HepG2 (cell line): Measurements from ENCODE around the gene MID1. TPM values are rescaled to one million over a fixed set of nuclear protein-coding genes. Genes with fewer than 3 reads are reported as not detected.

Source experiments
- ATAC-seq: fragments of 200-7000 bp; cut with Tn5 transposase; 3 replicates; pipeline ENCODE4 v1.9.1; 2020; ENCODE audit warnings: mild to moderate bottlenecking, moderate library complexity
- BruUV-seq: library from RNA; stranded (reverse); fragments of 400-500 nt; replicated peaks from 2 replicates; lab custom pipeline; 2021; lab: Mats Ljungman, UMichigan
- CTCF ChIA-PET: fragments of 300-600 bp; formaldehyde crosslinking; extraction: SDS; loops from one replicate; lab custom pipeline; 2021; ENCODE audit warnings: low total read pairs, inconsistent platforms, low intra/inter-chr PET ratio; lab: Yijun Ruan, JAX
- POLR2A ChIA-PET: fragments of 350-600 bp; sonication (Branson Sonifier 250); formaldehyde crosslinking; loops from one replicate; lab custom pipeline; 2020; ENCODE audit warnings: antibody characterized with exemption, inconsistent platforms; lab: Yijun Ruan, JAX
- DNase-seq: peaks from one replicate; pipeline ENCODE4 v3.0.0-alpha.2; 2015; ENCODE audit warnings: low spot score
- FAIRE-seq: peaks from 3 replicates; lab custom pipeline; 2011; peaks lifted over from hg19 to GRCh38; lab: Jason Lieb, UNC
- H2AFZ ChIP-seq: one replicate; pipeline ENCODE4 v1.6.1; 2011; ENCODE audit warnings: low read length, inconsistent platforms
- H3K27ac ChIP-seq: fragments of 300-600 bp; 3 replicates; pipeline ENCODE4 v1.8.0; 2011; ENCODE audit warnings: mixed run types, mild to moderate bottlenecking, mixed read lengths, low read length, inconsistent platforms; ENCODE audit not compliant: insufficient read depth; ENCODE audit errors: extremely low read length
- H3K27me3 ChIP-seq, 2 experiments: fragments of 200-600 bp in 1 of 2; 2 replicates in 1 of 2; 3 replicates in 1 of 2; pipeline versions ENCODE4 v1.6.0 to v1.8.0; 2011; ENCODE audit warnings: low read length in 2 of 2, mild to moderate bottlenecking in 2 of 2, moderate library complexity in 2 of 2, inconsistent platforms in 1 of 2; ENCODE audit not compliant: insufficient read depth in 2 of 2, control insufficient read depth in 1 of 2
- H3K36me3 ChIP-seq, 2 experiments: fragments of 200-600 bp in 1 of 2; replicated peaks in 1 of 2; 2 replicates in 1 of 2; 3 replicates in 1 of 2; pipeline versions ENCODE4 v1.5.1 to v1.8.0; 2011; ENCODE audit warnings: low read length in 2 of 2, inconsistent platforms in 1 of 2; ENCODE audit not compliant: insufficient read depth in 2 of 2, control insufficient read depth in 1 of 2
- H3K4me1 ChIP-seq: 2 replicates; pipeline ENCODE4 v1.5.1; 2012; ENCODE audit warnings: low read length, inconsistent platforms; ENCODE audit not compliant: insufficient read depth
- H3K4me2 ChIP-seq: 2 replicates; pipeline ENCODE4 v1.6.0; 2011; ENCODE audit warnings: low read depth, low read length, inconsistent platforms
- H3K4me3 ChIP-seq, 3 experiments: fragments of 200-600 bp in 1 of 3; sonication (generic), shearing (Covaris generic) in 1 of 3; replicated peaks in 1 of 3; 2 replicates each; pipeline ENCODE4 v1.5.1; 2011 to 2016; ENCODE audit warnings: low read length in 3 of 3, inconsistent platforms in 2 of 3, low read depth in 2 of 3, mild to moderate bottlenecking in 2 of 3, control low read depth in 1 of 3, mixed read lengths in 1 of 3; ENCODE audit not compliant: insufficient read depth in 1 of 3
- H3K79me2 ChIP-seq: one replicate; pipeline ENCODE4 v1.6.1; 2011; ENCODE audit warnings: low read length, inconsistent platforms; ENCODE audit not compliant: insufficient read depth
- H3K9ac ChIP-seq: 2 replicates; pipeline ENCODE4 v1.6.0; 2011; ENCODE audit warnings: mild to moderate bottlenecking, low read depth, low read length, inconsistent platforms; ENCODE audit not compliant: insufficient read depth
- H3K9me3 ChIP-seq: 2 replicates; pipeline ENCODE4 v1.5.1; 2012; ENCODE audit warnings: mild to moderate bottlenecking, low read length
- H4K20me1 ChIP-seq: 2 replicates; pipeline ENCODE4 v1.6.0; 2011; ENCODE audit warnings: inconsistent platforms, mild to moderate bottlenecking, low read length, moderate library complexity; ENCODE audit not compliant: insufficient read depth
- BRD4 ChIP-seq: sonication (generic); formaldehyde crosslinking; IDR thresholded peaks from 2 replicates; pipeline ENCODE4 v1.4.0; 2020; ENCODE audit warnings: missing genetic modification reagents
- FOXO1 ChIP-seq: sonication (generic); formaldehyde crosslinking; IDR thresholded peaks from 2 replicates; pipeline ENCODE4 v1.4.0; 2020; ENCODE audit warnings: missing genetic modification reagents
- NFYC ChIP-seq: IDR thresholded peaks from 2 replicates; pipeline ENCODE4 v1.6.1; 2016; ENCODE audit warnings: missing genetic modification reagents, missing compliant biosample characterization
- TEAD2 ChIP-seq: sonication (generic); formaldehyde crosslinking; IDR thresholded peaks from 2 replicates; pipeline ENCODE4 v1.9.0; 2021; ENCODE audit warnings: missing genetic modification reagents
- ZNF280B ChIP-seq: sonication (generic); formaldehyde crosslinking; IDR thresholded peaks from 2 replicates; pipeline ENCODE4 v1.5.0; 2020; ENCODE audit warnings: missing genetic modification reagents, mild to moderate bottlenecking, borderline replicate concordance
- ZNF615 ChIP-seq: sonication (generic); formaldehyde crosslinking; IDR thresholded peaks from 2 replicates; pipeline ENCODE4 v1.5.0; 2020; ENCODE audit warnings: mild to moderate bottlenecking, missing genetic modification reagents, borderline replicate concordance
- ZSCAN31 ChIP-seq: sonication (generic); formaldehyde crosslinking; IDR thresholded peaks from 2 replicates; pipeline ENCODE4 v1.5.0; 2020; ENCODE audit warnings: low read depth, mild to moderate bottlenecking, missing genetic modification reagents
- WGBS: methylation state at CpG from one replicate; pipeline ENCODE4 v1.1.6; 2017; ENCODE audit warnings: low lambda C conversion rate; 5-methylcytosine and 5-hydroxymethylcytosine counted together
- in situ Hi-C: cut with HindIII; loops from 2 replicates; pipeline ENCODE4 v1.10.0; 2017; ENCODE audit warnings: low pct_unique_long_range_greater_than_20kb; ENCODE audit not compliant: extremely low pct_ligation_motif_present
- intact Hi-C: fragments of 100-400 bp; cut with micrococcal nuclease; formaldehyde crosslinking; loops from one replicate; pipeline ENCODE4 v1.10.0; 2022; ENCODE audit not compliant: unreplicated experiment
- polyA plus RNA-seq, 8 experiments: library from polyadenylated mRNA; depleted of rRNA in 3 of 8; stranded (reverse) in 7 of 8; unstranded in 1 of 8; fragments of >200 nt; fragmentation: Illumina TruSeq in 4 of 8; extraction: Trizol in 4 of 8; gene quantifications; 2 replicates each; pipeline versions ENCODE4 v1.2.1 to v1.2.3, GENCODE V29; 2011 to 2016; ENCODE audit warnings: low read depth in 4 of 8, missing spikeins in 1 of 8, mixed read lengths in 1 of 8; ENCODE audit not compliant: insufficient read depth in 1 of 8
- total RNA-seq, 5 experiments: library from RNA; depleted of rRNA; stranded (reverse); fragments of >200 nt; fragmentation: Illumina TruSeq; extraction: Trizol; gene quantifications; 2 replicates each; pipeline ENCODE4 v1.2.3, GENCODE V29; 2016; ENCODE audit warnings: low read depth in 1 of 5
- TF ChIP-seq, protein P1 (sequence below), 2 experiments: fragments of 450-650 bp in 1 of 2; sonication (generic) in 1 of 2; formaldehyde crosslinking in 1 of 2; IDR thresholded peaks; 2 replicates each; pipeline versions ENCODE4 v1.6.1 to v1.8.0; 2016 to 2022; ENCODE audit warnings: antibody characterized with exemption in 1 of 2, mild to moderate bottlenecking in 1 of 2, missing genetic modification reagents in 1 of 2
- TF ChIP-seq, protein P2 (sequence below): sonication (generic); formaldehyde crosslinking; IDR thresholded peaks from 2 replicates; pipeline ENCODE4 v1.5.0; 2020; ENCODE audit warnings: mild to moderate bottlenecking, missing genetic modification reagents

Gene MID1
- total and polyA plus RNA-seq, 2 of the 13 experiments (the other 11 are each of a cell fraction or from before 2014, with no cell fraction given): 0.86 to 1.1 TPM

GRCh38 chrX:10570601-10571000 lies 49.8 kb downstream of the MID1 start:
- Histone ChIP-seq H3K4me2 (no peak overlapping the region), H3K4me1 (no peaks in the 10 kb centered on the region)
- intact Hi-C loops: no loop called here
- BruUV-seq: no TSS peak
- no peak for TF ChIP-seq FOXO1 (CRISPR knock-in tag)
- TF ChIP-seq BRD4 (CRISPR knock-in tag): no peak
- no peak for TF ChIP-seq ZNF280B (CRISPR knock-in tag)
- TF ChIP-seq, protein P1, sequence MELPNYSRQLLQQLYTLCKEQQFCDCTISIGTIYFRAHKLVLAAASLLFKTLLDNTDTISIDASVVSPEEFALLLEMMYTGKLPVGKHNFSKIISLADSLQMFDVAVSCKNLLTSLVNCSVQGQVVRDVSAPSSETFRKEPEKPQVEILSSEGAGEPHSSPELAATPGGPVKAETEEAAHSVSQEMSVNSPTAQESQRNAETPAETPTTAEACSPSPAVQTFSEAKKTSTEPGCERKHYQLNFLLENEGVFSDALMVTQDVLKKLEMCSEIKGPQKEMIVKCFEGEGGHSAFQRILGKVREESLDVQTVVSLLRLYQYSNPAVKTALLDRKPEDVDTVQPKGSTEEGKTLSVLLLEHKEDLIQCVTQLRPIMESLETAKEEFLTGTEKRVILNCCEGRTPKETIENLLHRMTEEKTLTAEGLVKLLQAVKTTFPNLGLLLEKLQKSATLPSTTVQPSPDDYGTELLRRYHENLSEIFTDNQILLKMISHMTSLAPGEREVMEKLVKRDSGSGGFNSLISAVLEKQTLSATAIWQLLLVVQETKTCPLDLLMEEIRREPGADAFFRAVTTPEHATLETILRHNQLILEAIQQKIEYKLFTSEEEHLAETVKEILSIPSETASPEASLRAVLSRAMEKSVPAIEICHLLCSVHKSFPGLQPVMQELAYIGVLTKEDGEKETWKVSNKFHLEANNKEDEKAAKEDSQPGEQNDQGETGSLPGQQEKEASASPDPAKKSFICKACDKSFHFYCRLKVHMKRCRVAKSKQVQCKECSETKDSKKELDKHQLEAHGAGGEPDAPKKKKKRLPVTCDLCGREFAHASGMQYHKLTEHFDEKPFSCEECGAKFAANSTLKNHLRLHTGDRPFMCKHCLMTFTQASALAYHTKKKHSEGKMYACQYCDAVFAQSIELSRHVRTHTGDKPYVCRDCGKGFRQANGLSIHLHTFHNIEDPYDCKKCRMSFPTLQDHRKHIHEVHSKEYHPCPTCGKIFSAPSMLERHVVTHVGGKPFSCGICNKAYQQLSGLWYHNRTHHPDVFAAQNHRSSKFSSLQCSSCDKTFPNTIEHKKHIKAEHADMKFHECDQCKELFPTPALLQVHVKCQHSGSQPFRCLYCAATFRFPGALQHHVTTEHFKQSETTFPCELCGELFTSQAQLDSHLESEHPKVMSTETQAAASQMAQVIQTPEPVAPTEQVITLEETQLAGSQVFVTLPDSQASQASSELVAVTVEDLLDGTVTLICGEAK (IDR thresholded peaks at IDR 0.05): no peak
- TF ChIP-seq, protein P1 (CRISPR knock-in tag; IDR thresholded peaks at IDR 0.05): no peak
- no peak for TF ChIP-seq ZSCAN31
- TF ChIP-seq ZNF615 (CRISPR knock-in tag): no peak
- TF ChIP-seq TEAD2 (CRISPR knock-in tag): no peak
- TF ChIP-seq, protein P2, sequence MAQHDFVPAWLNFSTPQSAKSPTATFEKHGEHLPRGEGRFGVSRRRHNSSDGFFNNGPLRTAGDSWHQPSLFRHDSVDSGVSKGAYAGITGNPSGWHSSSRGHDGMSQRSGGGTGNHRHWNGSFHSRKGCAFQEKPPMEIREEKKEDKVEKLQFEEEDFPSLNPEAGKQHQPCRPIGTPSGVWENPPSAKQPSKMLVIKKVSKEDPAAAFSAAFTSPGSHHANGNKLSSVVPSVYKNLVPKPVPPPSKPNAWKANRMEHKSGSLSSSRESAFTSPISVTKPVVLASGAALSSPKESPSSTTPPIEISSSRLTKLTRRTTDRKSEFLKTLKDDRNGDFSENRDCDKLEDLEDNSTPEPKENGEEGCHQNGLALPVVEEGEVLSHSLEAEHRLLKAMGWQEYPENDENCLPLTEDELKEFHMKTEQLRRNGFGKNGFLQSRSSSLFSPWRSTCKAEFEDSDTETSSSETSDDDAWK: no peak
- TF ChIP-seq NFYC (CRISPR knock-in tag): no peak
- TF ChIP-seq, all 625 proteins: peak for 0
- H3K27ac ChIP-seq: no peak overlapping the region
- FAIRE-seq (no peak), DNase-seq (no peak), ATAC-seq (no peak)
- H3K4me3 ChIP-seq: no peak overlapping the region
- CTCF ChIA-PET: no interaction called here
- H4K20me1 ChIP-seq: no peaks in the 10 kb centered on the region
- no peaks in the 10 kb centered on the region for H3K9me3 ChIP-seq
- H2AFZ ChIP-seq: no peak overlapping the region
- no peaks in the 10 kb centered on the region for H3K27me3 ChIP-seq
- H3K9ac ChIP-seq: no peak overlapping the region
- no peaks in the 10 kb centered on the region for H3K36me3 ChIP-seq
- in situ Hi-C loops: no loop called here
- POLR2A ChIA-PET: no interaction called here
- no peaks in the 10 kb centered on the region for H3K79me2 ChIP-seq
- 71% methylated on average over 1 of the region's 1 CpG for WGBS
